Measurements from ENCODE around the gene NR6A1. TPM values are rescaled to one million over a fixed set of nuclear protein-coding genes. Genes with fewer than 3 reads are reported as not detected.

Gene NR6A1
- total RNA-seq, 2 donors from 2014 or later: 4.8 to 4.9 TPM

DNA sequence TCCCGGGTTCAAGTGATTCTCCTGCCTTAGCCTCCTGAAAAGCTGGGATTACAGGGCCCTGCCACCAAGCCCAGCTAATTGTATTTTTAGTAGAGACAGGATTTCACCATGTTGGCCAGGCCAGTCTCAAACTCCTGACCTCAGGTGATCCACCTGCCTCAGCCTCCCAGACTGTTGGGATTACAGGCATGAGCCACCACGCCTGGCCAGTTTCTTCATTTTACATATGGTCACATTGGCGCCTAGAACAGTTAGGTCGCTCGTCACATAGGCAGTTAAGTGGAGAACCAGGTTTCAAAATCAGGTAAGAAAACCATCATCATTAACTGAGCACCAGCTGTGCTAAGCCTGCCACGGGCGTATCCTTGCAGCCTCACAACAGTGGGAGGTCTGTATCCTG, 41.9 kb upstream of the NR6A1 start:
- no peak overlapping the region for H3K27ac ChIP-seq
- no peak overlapping the region for H3K4me3 ChIP-seq
- no peaks in the 10 kb centered on the region for H3K4me1 ChIP-seq
- DNase-seq: no peak
- intact Hi-C loops (cut with DNase I): no loop called here
- no peaks in the 10 kb centered on the region for H3K36me3 ChIP-seq
- TF ChIP-seq, protein P1, sequence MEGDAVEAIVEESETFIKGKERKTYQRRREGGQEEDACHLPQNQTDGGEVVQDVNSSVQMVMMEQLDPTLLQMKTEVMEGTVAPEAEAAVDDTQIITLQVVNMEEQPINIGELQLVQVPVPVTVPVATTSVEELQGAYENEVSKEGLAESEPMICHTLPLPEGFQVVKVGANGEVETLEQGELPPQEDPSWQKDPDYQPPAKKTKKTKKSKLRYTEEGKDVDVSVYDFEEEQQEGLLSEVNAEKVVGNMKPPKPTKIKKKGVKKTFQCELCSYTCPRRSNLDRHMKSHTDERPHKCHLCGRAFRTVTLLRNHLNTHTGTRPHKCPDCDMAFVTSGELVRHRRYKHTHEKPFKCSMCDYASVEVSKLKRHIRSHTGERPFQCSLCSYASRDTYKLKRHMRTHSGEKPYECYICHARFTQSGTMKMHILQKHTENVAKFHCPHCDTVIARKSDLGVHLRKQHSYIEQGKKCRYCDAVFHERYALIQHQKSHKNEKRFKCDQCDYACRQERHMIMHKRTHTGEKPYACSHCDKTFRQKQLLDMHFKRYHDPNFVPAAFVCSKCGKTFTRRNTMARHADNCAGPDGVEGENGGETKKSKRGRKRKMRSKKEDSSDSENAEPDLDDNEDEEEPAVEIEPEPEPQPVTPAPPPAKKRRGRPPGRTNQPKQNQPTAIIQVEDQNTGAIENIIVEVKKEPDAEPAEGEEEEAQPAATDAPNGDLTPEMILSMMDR (IDR thresholded peaks at IDR 0.05): no peak
- H3K9me3 ChIP-seq: no peaks in the 10 kb centered on the region
- no peaks in the 10 kb centered on the region for H3K27me3 ChIP-seq
- no peak overlapping the region for H3K9ac ChIP-seq (ENCODE audit: low read depth in 2 of 2, low read length in 2 of 2)

DNA sequence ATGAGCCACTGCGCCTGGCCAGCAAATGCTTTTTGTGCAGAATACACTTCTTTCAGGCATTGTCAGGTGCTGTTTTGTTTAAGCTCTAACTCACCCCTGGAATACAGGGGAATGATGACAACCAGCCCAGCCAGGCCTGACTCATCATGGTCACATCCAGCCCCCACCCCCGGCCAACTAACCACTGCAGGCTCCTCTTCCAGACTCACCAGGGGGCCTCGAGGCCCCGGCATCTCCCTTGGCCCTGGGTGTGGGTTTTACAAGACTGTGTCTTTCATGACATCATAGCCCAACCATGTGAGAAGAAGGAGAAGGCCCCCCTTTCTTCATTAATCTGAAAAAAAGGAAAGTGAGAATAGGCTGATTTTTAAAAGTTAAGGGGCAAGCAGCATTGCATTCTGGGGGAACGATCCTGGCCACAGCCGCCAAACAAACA, 41.3 kb upstream of the NR6A1 start:
- Histone ChIP-seq H3K9ac (ENCODE audit: low read depth in 2 of 2, low read length in 2 of 2) (no peak overlapping the region), H3K9me3 (no peaks in the 10 kb centered on the region), H3K4me3 (no peak overlapping the region), H3K27ac (no peak overlapping the region), H3K27me3 (no peaks in the 10 kb centered on the region), H3K4me1 (no peaks in the 10 kb centered on the region), H3K36me3 (no peaks in the 10 kb centered on the region)
- TF ChIP-seq, protein P1 (IDR thresholded peaks at IDR 0.05): no peak
- intact Hi-C loops (cut with DNase I): no loop called here
- no peak for DNase-seq

DNA sequence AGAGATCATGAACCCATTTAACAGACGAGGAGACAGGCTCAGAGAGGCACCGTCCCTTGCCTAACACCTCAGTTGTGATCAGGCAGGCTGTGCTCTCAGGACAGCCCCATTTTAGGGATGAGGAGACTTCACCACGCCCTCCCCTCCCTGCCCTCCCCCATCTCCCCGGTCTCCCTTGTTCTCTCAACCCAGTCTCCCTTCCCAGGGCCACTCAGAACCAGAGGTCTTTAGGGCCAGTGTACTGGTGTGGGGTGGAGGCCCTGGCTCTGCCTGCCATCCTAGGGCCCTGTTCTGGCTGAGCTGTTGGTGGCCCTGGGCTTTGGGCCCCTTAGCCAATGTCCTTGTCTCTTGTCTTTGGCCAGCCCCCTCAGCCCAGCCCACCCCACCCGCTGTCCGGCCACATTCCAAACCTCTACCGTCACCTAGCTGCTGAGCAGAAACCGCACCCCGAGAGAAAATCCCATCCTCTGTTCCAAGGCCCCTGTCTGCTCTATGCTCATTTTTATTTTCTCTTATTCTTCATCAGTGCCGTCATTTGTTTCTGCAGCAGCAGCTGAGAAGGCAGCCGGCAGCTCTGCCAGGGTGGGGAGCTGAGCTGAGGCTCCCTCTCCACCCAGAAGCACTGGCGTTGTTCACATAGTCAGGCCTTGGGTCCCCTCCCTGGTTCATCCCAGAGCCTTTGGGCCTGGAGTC, 39.7 kb upstream of the NR6A1 start:
- Histone ChIP-seq H3K9me3 (no peaks in the 10 kb centered on the region), H3K27ac (peak overlapping the region; percentile 22), H3K36me3 (no peaks in the 10 kb centered on the region), H3K27me3 (no peaks in the 10 kb centered on the region), H3K4me3 (no peak overlapping the region), H3K4me1 (no peaks in the 10 kb centered on the region), H3K9ac (ENCODE audit: low read depth in 2 of 2, low read length in 2 of 2) (no peak overlapping the region)
- intact Hi-C loops (cut with DNase I): no loop called here
- DNase-seq: no peak
- TF ChIP-seq, protein P1 (IDR thresholded peaks at IDR 0.05): no peak

DNA sequence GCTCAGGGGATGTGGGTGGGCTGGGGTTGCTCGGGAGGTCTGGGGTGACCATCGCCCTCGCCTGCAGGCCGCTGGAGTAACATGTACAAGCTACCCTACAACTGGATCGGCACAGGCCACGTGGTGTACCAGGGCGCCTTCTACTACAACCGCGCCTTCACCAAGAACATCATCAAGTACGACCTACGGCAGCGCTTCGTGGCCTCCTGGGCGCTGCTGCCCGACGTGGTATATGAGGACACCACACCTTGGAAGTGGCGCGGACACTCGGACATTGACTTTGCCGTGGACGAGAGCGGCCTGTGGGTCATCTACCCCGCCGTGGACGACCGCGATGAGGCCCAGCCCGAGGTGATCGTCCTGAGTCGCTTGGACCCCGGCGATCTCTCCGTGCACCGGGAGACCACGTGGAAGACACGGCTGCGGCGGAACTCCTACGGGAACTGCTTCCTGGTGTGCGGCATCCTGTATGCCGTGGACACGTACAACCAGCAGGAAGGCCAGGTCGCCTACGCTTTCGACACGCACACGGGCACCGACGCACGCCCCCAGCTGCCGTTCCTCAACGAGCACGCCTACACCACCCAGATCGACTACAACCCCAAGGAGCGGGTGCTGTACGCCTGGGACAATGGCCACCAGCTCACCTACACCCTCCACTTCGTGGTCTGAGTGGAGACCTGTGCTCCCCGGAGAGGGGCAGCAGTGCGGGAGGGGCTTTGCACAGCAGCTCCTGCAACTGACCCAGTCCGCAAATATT, 38.8 kb upstream of the NR6A1 start:
- no peak for DNase-seq
- H3K27ac ChIP-seq: no peak overlapping the region
- H3K4me3 ChIP-seq: no peak overlapping the region
- H3K9ac ChIP-seq (ENCODE audit: low read depth in 2 of 2, low read length in 2 of 2): no peak overlapping the region
- intact Hi-C loops (cut with DNase I): no loop called here
- TF ChIP-seq, protein P1 (IDR thresholded peaks at IDR 0.05): no peak
- no peaks in the 10 kb centered on the region for H3K36me3 ChIP-seq
- no peaks in the 10 kb centered on the region for H3K4me1 ChIP-seq
- no peaks in the 10 kb centered on the region for H3K27me3 ChIP-seq
- no peaks in the 10 kb centered on the region for H3K9me3 ChIP-seq

DNA sequence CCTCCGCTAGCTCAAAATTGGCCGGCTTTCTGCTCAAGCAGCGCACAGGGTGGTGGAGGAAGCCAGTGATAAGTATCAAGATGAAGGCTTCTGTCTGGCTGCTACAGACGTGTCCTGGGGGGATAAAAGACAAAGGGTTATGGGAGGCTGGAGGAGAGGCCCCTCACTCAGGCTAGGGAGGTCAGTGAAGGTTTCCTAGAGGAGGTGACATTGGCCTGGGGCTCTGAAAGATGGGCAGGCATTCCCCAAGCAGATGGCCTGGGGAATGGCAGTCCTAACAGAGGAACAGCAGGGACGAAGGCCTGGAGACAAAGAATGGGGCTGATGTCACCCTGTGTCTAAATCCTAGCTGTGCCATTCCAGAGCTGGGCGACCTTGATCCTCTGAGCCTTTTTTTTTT, 38.1 kb upstream of the NR6A1 start:
- Histone ChIP-seq H3K4me1 (no peaks in the 10 kb centered on the region), H3K27me3 (no peaks in the 10 kb centered on the region), H3K9ac (ENCODE audit: low read depth in 2 of 2, low read length in 2 of 2) (no peak overlapping the region), H3K36me3 (no peaks in the 10 kb centered on the region), H3K9me3 (no peaks in the 10 kb centered on the region), H3K4me3 (no peak overlapping the region), H3K27ac (no peak overlapping the region)
- no peak for DNase-seq
- TF ChIP-seq, protein P1 (IDR thresholded peaks at IDR 0.05): no peak
- intact Hi-C loops (cut with DNase I): no loop called here

Data from colonic mucosa (tissue), 4 donors.